GM18507 (cell line): ENCODE results near the gene PLOD2.
"Not testable (repeated sequence)": the region's sequence is repeated elsewhere in the genome, so short reads cannot be mapped to it uniquely, and the experiment has no call there.

Source experiments
- DNase-seq: peaks from one replicate; pipeline ENCODE4 v3.0.0; 2011; ENCODE audit warnings: low read depth; ENCODE audit not compliant: insufficient read length; ENCODE audit errors: extremely low spot score
- FAIRE-seq: peaks from 2 replicates; lab custom pipeline; 2011; peaks lifted over from hg19 to GRCh38; lab: Jason Lieb, UNC

Gene PLOD2

GRCh38 chr3:146152834-146153233 is 8.2 kb downstream of the PLOD2 start:
- DNase-seq = no peak
- no peak for FAIRE-seq

GRCh38 chr3:146148468-146148931 is 12.5 kb downstream of the PLOD2 start:
- no peak for FAIRE-seq
- no peak for DNase-seq

GRCh38 chr3:146145642-146146041 is 15.3 kb downstream of the PLOD2 start:
- FAIRE-seq (no peak), DNase-seq (no peak)

GRCh38 chr3:146142757-146143156 is 18.2 kb downstream of the PLOD2 start:
- FAIRE-seq (no peak), DNase-seq (no peak)

- no peak for DNase-seq
- no peak for FAIRE-seq
These were observed 21.3 kb downstream of the PLOD2 start for GRCh38 chr3:146139586-146140110.

GRCh38 chr3:146138902-146139301 is 22.1 kb downstream of the PLOD2 start:
- DNase-seq = no peak
- FAIRE-seq = no peak

- no peak for DNase-seq
- FAIRE-seq = no peak
These were observed 24.3 kb downstream of the PLOD2 start for GRCh38 chr3:146136647-146137046.

- DNase-seq (no peak), FAIRE-seq (no peak)
These were observed 26.5 kb downstream of the PLOD2 start for GRCh38 chr3:146134348-146135117.

- DNase-seq (no peak), FAIRE-seq (no peak)
These were observed 27.5 kb downstream of the PLOD2 start for GRCh38 chr3:146133441-146133840.

- DNase-seq (no peak), FAIRE-seq (no peak)
These were observed 29.2 kb downstream of the PLOD2 start for GRCh38 chr3:146131616-146132410.

GRCh38 chr3:146130881-146131371 is 30.1 kb downstream of the PLOD2 start:
- no peak for DNase-seq
- no peak for FAIRE-seq

- DNase-seq (no peak), FAIRE-seq (no peak)
These were observed 31.2 kb downstream of the PLOD2 start for GRCh38 chr3:146129750-146130149.

GRCh38 chr3:146128939-146129338 is 32.0 kb downstream of the PLOD2 start:
- FAIRE-seq (no peak), DNase-seq (no peak)

GRCh38 chr3:146128179-146128578 is 32.8 kb downstream of the PLOD2 start:
- DNase-seq (no peak), FAIRE-seq (no peak)

- FAIRE-seq (no peak), DNase-seq (no peak)
These were observed 35.0 kb downstream of the PLOD2 start for GRCh38 chr3:146125951-146126350.

- FAIRE-seq = no peak
- DNase-seq = no peak
These were observed 36.7 kb downstream of the PLOD2 start for GRCh38 chr3:146124126-146124801.

GRCh38 chr3:146117406-146118285 is 43.3 kb downstream of the PLOD2 start:
- DNase-seq (no peak), FAIRE-seq (no peak)

- no peak for FAIRE-seq
- no peak for DNase-seq
These were observed 45.4 kb downstream of the PLOD2 start for GRCh38 chr3:146115619-146116018.

GRCh38 chr3:146113804-146114203 is 47.2 kb downstream of the PLOD2 start:
- DNase-seq, FAIRE-seq: not testable (repeated sequence)
